Activated CD4-positive, alpha-beta T cell treated with anti-CD3 and anti-CD28 coated beads, Interleukin-2, amount 50 U/mL, for 4 hours (primary cell): ENCODE results near the gene CLTA.

Source experiments
- DNase-seq, 2 experiments: peaks; one replicate each; pipeline ENCODE4 v3.0.0-alpha.2; 2020

The CLTA gene, protein sequence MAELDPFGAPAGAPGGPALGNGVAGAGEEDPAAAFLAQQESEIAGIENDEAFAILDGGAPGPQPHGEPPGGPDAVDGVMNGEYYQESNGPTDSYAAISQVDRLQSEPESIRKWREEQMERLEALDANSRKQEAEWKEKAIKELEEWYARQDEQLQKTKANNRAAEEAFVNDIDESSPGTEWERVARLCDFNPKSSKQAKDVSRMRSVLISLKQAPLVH

DNA sequence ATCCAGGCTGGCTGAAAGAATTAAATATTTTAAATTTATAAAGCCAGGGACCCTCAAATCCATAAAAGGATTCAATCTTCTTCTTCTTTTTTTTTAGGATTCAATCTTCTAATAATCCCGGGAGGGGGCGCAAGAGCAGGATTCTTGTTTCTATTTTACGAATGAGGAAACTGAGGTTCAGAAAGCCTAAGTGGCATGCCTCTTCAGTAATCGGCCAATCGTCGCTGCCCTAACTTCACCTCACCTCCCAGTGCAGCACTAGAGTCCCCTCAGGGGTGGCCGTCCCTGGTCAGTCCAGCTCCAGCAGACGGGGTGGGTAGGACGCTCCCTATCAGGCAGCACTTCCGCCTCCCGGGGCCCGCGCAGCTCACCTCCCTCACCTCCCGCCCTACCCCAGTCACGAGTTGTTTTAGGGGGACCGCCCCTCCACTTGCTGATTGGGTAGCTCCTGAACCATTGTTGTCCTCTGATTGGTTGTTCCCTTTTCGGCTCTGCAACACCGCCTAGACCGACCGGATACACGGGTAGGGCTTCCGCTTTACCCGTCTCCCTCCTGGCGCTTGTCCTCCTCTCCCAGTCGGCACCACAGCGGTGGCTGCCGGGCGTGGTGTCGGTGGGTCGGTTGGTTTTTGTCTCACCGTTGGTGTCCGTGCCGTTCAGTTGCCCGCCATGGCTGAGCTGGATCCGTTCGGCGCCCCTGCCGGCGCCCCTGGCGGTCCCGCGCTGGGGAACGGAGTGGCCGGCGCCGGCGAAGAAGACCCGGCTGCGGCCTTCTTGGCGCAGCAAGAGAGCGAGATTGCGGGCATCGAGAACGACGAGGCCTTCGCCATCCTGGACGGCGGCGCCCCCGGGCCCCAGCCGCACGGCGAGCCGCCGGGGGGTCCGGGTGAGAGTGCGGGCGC, at the start of gene CLTA:
Gene CLTA, plus strand, starts transcription at position 534 of the 902 bp plus-strand sequence. Its CDS starts 136 bp downstream, at position 670.
- peak; percentile 90 to 92 for DNase-seq

DNA sequence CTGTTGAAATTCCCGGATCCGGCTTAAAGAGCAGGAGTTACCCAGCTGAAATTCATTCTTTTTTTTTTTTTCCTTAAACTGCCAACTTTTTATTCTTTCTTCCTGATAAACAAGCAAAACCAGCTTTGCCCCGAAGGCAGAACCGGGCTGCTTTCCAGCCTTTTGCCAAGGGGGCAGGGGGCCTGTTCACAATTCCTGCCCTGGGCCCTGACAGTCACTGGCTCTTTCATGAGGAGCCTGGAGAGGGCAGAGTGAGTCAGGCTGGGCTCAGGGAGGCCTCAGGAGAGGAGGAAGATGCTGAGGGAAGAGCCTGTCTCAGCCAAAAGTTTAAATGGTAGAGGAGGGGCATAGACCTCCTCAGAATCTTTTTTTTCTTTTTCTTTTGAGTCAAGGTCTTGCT, 49.4 kb upstream of the CLTA start:
- DNase-seq, result no peak

DNA sequence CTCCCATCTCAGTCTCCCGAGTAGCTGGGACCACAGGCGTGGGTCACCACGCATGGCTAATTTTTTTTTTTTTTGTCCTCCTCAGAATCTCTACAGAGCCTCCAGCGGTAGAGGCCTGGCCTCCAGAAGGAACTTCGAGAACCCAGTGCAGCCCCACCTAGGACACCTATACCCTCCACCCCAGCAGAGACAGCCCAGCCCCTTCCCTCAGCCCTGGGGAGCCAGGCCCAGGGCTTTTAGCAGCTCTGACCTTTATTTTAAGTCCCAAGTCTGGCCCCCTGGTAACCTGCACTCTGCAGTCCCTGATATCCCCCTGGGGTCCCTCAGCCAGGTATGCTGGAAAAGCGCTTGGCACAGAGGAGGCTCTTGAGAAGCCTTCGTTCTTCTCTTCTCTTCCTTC, 49.0 kb upstream of the CLTA start:
- no peak for DNase-seq

DNA sequence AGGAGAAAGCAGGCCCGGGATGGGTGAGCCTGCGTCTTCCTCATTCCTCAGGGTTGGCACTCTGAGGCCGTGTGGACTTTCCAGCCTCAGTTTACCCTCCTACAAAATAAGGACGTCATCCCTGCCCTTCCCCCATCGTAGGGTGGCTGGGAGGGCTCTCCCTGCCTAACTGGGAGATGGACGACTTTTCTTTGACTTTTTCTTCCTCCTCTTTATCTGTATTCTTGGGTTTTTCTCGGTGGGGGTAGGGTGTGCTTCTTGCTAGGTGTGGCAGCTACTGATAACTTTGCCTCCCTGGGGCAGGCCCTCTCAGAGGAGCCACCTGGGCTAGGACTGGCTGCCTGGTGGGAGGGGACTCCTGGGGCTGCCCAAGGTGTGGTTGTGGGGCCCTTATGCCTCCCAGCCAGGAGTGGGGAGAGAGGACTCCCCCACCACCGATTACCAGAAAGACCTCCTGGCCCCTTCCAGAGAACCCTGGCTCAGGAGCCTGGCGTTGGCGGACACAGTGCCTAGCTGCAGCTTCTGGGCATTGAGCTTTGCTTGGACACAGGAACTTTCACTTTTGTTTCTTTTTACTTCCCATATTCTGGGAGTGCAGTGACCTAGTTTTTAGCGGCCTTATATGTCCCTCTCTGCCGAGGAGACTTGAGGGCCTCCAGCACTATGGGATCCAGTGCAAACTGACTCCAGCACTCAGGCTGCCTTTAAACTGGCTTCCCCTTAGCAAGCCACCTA, 48.0 kb upstream of the CLTA start:
- DNase-seq, result no peak

DNA sequence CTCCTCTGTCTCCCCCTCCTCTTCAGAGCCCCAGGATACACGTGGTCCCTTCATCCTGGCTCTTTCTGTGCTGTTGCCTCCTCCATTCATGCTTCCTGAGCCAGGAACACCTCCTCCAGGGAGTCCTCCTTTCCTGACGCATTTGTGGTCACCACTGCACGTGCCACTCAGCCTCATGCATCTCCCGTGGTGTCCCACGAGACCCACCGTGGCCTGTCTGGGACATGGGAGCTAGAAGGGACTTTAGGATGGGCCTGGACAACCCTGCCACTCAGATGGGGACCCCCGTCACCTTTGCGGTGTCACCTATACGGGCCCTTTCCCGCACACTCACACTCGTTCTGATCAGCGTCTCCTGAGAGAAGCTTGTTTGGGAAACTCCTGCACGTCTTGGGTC, 47.5 kb upstream of the CLTA start:
- no peak for DNase-seq

DNA sequence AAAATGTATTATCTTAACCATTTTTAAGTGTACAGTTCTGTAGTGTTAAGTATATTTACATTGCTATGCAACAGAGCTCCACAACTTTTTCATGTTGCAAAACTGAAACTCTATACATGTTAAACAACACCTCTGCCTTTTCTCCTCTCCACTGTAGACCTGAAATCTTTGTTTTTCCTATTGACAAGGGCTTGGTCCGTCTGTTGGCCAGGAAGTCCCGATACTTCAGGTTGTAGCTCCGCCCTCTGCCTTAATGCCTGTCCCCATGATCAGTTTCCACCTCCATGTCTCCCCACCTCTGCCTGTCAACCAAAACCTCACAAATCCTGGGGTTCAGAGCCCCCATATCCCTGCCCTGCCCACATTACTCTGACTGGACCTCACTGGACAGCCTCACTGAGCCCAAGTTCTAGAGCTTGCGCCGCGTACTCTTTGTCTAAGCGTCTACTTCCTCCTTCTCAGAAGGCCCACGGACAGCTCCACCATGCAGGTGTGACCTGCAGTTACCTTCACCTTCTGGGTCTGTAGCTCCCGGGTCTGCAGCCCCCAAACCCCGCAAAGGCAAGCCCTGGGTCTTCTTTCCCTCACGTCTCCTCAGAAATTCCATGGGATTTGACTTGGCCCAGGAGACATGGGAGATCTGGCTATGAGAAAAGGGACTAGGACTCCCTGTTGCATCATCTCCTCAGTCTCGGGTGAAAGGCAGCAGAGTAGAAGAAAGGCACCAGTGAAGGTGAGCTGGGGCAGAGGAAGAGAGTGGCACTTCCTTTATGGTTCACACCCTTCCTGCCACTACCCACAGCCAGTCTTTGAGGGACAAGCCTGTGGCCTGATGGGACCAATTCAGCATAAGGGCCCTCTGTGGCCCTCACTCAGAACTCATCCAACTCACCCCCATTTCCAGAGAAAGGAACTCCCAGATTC, 46.1 kb upstream of the CLTA start:
- no peak for DNase-seq

DNA sequence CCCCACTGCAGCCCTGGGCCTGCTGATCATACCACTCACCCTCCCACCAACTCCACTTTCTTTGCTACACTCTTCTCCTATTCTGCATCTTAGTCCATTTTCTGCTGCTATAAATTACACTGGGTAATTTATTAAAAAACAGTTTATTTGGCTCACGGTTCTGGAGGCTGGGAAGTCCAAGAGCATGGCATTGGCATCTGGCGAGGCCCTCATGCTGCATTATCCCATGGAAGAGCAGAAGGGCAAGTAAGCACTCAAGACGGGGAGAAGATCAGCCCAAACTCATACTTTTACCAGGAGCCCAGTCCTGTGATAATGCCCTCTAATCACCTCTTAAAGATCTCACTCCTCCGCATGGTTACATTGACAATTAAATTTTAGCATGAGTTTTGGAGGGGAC, 44.8 kb upstream of the CLTA start:
- DNase-seq, result no peak

DNA sequence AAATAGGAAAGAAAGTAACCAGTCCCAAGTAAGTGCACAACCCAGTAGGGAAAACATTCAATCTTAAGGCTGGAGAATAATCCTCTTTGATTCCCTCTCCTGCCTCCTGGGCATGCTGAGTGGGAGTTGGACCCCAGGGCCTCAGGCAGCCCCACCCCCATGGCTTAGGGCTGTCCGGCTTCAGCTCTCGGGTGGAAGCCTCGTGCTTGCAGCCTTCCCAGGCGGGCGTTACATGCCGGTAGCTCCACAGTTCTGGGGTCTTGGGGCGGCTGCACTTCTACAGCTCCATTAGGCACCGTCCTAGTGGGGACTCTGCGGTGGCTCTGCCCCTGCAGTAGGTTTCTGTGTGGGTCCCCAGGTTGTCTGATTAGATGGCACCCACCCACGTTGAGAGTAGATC, 44.1 kb upstream of the CLTA start:
- no peak for DNase-seq

DNA sequence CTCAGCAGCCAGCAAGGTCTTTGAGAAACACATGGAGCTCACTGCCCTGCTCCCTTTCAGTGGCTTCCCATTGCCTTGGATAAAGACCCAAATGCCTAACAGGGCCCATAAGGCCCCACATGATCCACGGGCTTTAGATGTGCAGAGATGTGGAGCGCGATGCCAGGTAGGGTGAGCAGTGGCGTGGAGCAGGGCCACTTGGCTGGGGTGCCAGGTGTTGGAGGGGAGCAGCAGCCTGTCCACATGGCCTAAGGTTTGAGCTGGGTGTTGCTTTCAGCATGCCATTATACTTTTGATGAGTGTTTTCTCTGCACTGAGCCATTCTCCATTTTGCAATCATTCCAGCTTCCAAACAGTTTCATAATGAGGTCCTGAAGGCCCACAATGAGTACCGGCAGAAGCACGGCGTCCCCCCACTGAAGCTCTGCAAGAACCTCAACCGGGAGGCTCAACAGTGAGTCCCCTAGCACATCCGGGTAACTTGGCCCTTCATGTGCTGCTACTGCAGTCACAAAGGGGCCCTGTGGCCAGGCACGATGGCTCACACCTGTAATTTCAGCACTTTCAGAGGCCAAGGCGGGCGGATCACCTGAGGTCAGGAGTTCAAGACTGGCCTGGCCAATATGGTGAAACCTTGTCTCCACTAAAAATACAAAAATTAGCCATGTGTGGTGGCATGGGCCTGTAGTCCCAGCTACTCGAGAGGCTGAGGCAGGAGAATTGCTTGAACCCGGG, 43.1 kb upstream of the CLTA start:
- DNase-seq, result no peak

DNA sequence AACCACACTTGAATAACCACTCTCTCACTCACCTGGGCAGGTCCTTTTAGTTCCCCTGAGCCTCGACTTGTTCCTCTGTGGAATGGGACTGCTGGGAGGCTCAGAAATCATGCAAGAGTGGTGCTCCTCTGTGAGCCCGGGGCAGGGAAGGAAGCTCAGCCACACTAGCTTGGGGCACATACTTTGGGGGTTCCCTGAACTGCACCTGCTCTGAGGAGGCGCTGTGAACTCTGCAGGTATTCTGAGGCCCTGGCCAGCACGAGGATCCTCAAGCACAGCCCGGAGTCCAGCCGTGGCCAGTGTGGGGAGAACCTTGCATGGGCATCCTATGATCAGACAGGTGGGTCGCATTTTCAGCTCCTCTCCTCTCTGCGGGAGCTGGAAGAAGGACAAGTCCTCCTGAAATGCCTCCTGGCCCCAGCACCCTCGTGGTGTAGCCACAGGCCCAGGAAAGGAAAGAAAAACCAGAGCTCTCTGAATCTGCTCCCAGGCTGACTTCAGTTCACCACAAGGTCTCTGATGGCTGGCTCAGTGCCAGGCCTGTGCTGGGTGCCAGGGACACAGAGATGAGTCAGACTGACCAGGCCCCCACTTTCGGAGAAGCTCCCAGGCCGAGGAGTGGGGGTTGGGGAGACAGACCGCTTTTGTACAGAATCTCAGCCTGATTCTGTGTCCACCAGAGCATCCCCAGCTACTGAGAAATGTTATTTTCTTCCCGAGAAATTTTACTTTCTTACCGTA, 42.2 kb upstream of the CLTA start:
- DNase-seq, result peak; percentile 64 to 67

DNA sequence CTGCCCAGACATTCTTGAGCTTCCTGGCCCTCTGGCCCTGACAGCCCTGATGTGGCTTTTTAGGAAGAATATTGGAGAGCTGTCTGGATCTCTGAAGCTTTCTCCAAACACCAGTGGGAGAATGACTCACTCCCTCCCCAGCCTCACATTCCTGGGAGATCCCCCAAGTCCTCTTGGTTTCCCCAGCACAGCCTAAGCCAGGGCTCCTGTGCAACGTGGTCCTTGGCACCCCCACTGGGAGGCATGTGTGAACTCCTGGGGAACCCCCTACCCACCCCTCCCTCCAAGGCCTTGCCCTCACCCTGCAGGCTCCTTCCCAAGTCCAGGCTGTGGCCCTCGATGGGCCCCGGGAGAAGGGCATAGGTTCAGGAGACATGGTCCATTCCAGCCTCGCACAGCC, 41.5 kb upstream of the CLTA start:
- no peak for DNase-seq

DNA sequence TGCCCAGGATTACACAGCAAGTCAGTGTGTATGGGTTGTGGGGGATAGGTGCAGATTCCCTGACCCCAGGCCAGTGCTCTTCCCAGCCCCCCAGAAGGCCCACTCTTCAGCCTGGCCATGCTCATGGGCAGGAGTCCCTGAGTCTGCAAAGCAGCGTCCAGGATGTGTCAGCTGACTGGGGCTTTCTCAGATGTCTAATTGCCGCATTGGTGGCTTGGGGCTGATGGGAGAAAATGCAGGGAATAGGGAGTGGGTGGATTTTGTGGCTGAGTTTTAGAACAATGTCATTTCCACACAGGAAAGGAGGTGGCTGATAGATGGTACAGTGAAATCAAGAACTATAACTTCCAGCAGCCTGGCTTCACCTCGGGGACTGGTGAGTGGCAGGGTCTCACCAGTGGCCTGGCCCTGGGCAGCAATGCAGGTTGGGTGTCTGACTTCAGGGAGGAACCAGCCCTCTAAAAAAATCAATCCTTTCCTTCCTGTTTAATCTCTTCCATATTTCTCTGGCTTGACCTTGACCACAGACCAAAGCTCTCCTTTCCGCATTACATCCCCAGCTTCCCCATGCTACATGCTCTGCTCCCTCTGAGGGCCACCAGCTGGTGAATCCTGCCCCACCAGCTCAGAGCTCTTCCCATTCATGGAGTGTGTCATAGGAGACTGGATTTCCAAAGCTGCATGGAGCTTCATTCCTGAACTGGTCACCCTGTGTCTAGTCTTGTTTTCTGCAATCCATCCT, 40.0 kb upstream of the CLTA start:
- no peak for DNase-seq

DNA sequence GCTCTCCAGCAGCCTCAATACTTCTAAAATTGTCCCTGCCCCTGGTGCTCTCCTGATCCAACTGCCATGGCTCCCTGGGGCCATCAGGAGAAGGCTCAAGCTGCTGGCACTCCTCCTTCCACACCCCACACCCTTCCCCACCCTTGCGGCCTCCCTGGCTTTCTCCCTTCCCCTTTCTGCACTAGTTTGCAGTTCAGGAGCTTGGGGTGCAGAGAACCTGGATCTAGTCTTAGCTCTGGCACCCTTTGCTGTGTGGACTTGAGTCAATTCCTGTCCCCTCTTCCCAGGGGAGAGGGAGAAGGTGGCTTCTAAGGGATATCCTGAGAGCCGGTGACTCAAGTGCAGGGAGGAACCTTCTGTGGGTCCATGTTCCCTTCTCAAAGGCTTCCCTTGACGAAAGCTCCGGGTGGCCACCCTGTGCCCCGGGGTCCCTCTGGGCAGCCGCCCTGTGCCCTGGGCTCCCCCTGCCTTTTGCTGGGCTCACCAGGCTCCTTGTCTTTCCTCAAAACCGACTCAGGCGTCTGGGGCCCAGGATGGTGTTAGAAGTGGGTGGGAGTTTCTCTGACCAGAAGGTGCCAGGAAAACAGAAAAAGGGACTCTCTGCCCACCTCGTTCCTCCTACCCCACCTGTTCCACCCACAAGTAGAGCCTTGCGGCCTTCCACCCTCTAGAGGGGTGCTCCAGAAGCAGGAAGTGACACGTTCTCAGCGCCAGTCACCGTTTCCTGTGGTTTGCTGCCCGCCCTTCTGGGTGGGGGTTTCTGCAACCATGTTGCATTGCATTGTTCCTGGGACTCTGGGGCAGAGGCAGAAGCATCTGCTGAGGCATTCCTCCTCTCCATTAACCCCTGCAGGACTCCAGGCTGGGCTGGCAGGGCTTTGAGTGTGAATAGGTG, 39.2 kb upstream of the CLTA start:
- DNase-seq, result peak; percentile 84 to 87

DNA sequence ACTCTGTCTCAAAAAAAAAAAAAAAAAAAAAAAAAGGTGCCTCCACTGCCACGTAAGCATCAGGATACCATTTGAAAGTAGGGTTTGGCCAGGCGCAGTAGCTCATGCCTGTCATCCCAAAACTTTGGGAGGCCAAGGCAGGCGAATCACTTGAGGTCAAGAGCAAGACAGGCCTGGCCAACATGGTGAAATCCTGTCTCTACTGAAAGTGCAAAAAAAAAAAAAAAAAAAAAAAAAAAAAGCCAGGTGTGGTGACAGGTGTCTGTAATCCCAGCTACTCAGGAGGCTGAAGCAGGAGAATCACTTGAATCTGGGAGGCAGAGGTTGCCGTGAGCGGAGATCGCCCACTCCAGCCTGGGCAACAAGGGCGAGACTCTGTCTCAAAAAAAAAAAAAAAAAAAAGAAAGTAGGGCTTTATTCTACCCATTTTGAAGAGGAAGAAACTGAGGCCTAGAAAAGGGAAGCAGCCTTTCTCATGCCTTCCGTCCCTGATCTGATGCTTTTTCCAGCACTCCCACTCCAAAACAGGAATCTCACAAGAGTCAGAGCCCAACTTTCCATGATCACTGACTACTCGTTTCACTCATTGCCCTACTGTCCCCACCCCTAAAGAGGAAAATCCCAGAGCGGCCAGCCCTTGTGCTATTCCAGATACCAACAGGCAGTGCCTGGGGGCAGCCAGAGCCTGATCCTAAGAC, 37.8 kb upstream of the CLTA start:
- DNase-seq, result no peak

DNA sequence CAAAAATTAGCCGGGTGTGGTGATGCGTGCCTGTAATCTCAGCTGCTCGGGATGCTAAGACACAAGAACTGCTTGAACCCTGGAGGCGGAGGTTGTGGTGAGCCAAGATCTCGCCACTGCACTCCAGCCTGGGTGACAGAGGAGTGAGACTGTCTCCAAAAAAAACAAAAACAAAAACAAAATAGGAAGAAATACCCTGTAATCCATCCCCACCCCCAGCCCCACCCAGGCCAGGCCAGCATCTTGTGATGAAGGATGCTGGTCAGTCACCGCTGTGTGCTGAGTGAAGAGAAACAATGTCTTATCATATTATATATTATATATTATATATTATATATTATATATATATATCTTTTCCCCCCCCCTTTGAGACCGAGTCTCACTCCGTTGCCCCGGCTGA, 37.0 kb upstream of the CLTA start:
- no peak for DNase-seq

DNA sequence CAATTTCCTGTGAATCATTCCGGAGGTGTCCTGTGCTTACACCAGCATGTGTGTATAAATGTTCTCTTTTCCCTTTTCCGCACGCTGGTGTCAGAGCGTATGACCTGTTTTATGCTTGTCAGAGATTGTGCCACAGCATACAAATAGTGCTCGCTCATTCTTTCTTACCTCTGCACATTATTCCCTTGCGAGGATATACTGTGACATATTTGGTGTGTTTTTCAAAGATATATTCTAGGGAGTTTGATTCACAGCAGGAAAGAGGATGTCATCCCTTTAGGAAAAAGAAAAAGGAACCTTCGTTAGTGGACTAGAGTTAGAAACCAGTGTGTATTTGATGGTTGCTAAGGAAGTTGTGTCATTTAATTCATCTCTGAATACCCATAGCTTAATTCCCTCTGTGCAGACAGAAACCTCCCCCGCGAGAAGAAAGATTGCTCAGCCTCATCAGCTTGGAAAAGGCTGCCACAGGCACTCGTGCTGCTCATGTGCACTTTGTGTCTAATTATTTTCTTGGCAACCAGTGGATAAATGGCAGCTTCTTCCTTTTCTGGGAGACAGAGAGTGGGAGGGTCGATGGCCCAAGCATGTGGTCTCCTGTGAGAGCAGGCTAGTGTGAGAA, 36.3 kb upstream of the CLTA start:
- DNase-seq, result no peak

DNA sequence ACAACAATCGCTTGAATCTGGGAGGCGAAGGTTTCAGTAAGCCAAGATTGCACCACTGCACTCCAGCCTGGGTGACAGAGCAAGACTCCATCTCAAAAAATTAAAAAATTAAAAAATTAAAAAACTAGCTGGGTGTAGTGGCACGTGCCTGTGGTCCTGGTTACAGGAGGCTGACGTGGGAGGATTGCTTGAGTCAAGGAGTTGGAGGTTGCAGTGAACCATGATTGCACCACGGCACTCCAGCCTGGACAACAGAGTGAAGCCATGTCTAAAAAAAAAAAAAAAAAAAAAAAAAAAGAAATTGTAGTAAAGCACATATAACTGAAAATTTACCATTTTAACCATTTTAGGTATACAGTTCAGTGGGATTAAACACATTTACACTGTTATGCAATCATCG, 34.6 kb upstream of the CLTA start:
- DNase-seq, result no peak

DNA sequence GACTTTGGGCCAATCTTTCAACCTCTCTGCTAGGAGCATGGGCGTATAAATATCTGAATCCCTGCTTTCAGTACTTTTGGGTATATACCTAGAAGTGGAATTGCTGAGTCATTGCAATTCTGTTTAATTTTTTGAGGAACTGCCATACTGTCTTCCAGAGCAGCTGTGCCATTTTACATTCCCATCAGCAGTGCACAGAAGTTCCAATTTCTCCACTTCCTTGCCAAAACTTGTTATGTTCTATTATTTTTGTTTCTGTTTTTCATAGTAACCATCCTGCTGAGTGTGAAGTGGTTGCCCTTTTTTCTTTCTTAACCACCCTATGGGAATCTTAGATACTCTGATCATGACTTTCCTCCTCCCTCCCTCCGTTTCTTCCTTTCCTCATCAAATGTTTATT, 32.6 kb upstream of the CLTA start:
- no peak for DNase-seq
